ENCODE measurements around the gene BPHL. TPM values are rescaled to one million over a fixed set of nuclear protein-coding genes. Genes with fewer than 3 reads are reported as not detected.

BPHL gene
- total and polyA plus RNA-seq, 10 of the 15 experiments (the other 5 are each of a cell fraction or from before 2014, with no cell fraction given), result 8.0 to 17.8 (median 12.4) TPM

DNA sequence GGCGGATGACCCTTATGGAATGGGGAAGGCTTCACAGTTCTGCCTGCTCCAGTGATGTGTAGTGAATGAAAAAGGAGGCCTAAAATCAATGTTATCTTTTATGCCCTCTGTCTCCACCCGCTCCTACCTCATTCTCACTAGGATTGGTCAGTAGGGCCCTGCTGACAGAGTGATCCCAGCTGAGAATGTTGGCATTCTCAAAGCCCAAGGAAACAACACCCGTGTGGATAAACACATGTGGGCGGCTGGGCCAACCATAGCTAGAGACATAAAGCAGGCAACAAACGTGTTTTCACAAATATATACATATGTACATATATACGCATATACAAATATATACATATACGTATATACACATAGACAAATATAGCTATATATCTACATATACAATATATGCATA lies 45.7 kb upstream of the BPHL start:
- TF ChIP-seq, protein P1, sequence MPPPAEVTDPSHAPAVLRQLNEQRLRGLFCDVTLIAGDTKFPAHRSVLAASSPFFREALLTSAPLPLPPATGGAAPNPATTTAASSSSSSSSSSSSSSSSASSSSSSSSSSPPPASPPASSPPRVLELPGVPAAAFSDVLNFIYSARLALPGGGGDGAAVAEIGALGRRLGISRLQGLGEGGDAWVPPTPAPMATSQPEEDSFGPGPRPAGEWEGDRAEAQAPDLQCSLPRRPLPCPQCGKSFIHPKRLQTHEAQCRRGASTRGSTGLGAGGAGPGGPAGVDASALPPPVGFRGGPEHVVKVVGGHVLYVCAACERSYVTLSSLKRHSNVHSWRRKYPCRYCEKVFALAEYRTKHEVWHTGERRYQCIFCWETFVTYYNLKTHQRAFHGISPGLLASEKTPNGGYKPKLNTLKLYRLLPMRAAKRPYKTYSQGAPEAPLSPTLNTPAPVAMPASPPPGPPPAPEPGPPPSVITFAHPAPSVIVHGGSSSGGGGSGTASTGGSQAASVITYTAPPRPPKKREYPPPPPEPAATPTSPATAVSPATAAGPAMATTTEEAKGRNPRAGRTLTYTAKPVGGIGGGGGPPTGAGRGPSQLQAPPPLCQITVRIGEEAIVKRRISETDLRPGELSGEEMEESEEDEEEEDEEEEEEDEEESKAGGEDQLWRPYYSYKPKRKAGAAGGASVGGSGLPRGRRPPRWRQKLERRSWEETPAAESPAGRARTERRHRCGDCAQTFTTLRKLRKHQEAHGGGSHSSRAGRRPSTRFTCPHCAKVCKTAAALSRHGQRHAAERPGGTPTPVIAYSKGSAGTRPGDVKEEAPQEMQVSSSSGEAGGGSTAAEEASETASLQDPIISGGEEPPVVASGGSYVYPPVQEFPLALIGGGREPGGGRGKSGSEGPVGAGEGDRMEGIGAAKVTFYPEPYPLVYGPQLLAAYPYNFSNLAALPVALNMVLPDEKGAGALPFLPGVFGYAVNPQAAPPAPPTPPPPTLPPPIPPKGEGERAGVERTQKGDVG (CRISPR knock-in tag; IDR thresholded peaks at IDR 0.05), result no peak
- TF ChIP-seq CHD2 (IDR thresholded peaks at IDR 0.05; ENCODE audit: borderline replicate concordance, low read depth, low read length) (no peak), POU2F2 (IDR thresholded peaks at IDR 0.05; ENCODE audit: borderline replicate concordance, low read depth, low read length) (no peak), HDAC6 (IDR thresholded peaks at IDR 0.05; ENCODE audit: unreplicated experiment) (no peak), NFXL1 (IDR thresholded peaks at IDR 0.05; ENCODE audit: borderline replicate concordance) (no peak), DPF2 (IDR thresholded peaks at IDR 0.05) (no peak), LARP7 (IDR thresholded peaks at IDR 0.05) (no peak)
- TF ChIP-seq, protein P2, sequence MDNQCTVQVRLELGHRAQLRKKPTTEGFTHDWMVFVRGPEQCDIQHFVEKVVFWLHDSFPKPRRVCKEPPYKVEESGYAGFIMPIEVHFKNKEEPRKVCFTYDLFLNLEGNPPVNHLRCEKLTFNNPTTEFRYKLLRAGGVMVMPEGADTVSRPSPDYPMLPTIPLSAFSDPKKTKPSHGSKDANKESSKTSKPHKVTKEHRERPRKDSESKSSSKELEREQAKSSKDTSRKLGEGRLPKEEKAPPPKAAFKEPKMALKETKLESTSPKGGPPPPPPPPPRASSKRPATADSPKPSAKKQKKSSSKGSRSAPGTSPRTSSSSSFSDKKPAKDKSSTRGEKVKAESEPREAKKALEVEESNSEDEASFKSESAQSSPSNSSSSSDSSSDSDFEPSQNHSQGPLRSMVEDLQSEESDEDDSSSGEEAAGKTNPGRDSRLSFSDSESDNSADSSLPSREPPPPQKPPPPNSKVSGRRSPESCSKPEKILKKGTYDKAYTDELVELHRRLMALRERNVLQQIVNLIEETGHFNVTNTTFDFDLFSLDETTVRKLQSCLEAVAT (IDR thresholded peaks at IDR 0.05), result no peak
- FAIRE-seq, result no peak
- CTCF ChIA-PET, result no interaction called here
- 90% methylated on average over 7 of the region's 7 CpGs for WGBS (ENCODE audit: insufficient coverage, insufficient replicate concordance, low lambda C conversion rate, missing lambda C conversion rate)
- H3K9ac ChIP-seq (ENCODE audit: control insufficient read depth, insufficient read depth, low read length), result no peak overlapping the region
- H3K79me2 ChIP-seq (ENCODE audit: control insufficient read depth, insufficient read depth, low read length), result peaks cover 14% of the 10 kb centered on the region
- H3K4me2 ChIP-seq (ENCODE audit: control insufficient read depth, insufficient read depth), result no peak overlapping the region
- in situ Hi-C loops (cut with MboI), result no loop called here
- SMC1A ChIA-PET (ENCODE audit: uncharacterized antibody, unreplicated experiment), result no interaction called here
- H2AFZ ChIP-seq (ENCODE audit: control insufficient read depth, low read depth, low read length), result no peak overlapping the region
- no peak overlapping the region for H3K27ac ChIP-seq (ENCODE audit: control insufficient read depth, insufficient read depth)
- no peaks in the 10 kb centered on the region for H3K27me3 ChIP-seq (replicated peaks in 1 of 2; ENCODE audit: control insufficient read depth in 2 of 2, insufficient read depth in 2 of 2, low read length in 1 of 2)
- RAD21 ChIA-PET (ENCODE audit: unreplicated experiment), result no interaction called here
- H3K9me3 ChIP-seq (replicated peaks; ENCODE audit: control insufficient read depth, insufficient read depth, low read length), result no peaks in the 10 kb centered on the region
- no peak for DNase-seq (ENCODE audit: low read depth, low spot score)
- ATAC-seq, result no peak
- H3K4me3 ChIP-seq, result no peak overlapping the region
- peaks cover 4% of the 10 kb centered on the region; the same call in 1 of the 2 replicates for H3K4me1 ChIP-seq (ENCODE audit: control insufficient read depth, insufficient read depth, low read length)
- H3K36me3 ChIP-seq (ENCODE audit: control insufficient read depth in 2 of 2, insufficient read depth in 2 of 2, low read length in 1 of 2), result peaks cover 0 to 6% of the 10 kb centered on the region in 2 experiments; a peak in 3 of 4 replicates
- POLR2A ChIA-PET, result interaction anchor here (0.5 to 1.4 kb wide), 3 partner anchors 83 to 1694 kb away, joined by 3 to 8 read pairs (median 5); no protein-coding TSS in a partner anchor
- no TSS peak for BruUV-seq (replicated peaks)
- no peaks in the 10 kb centered on the region for H4K20me1 ChIP-seq (ENCODE audit: control insufficient read depth, insufficient read depth)
- intact Hi-C loops (cut with micrococcal nuclease; ENCODE audit: unreplicated experiment), result no loop called here
